Suprapubic skin (tissue), 4 donors: ENCODE measurements around the gene FUT7. TPM values are rescaled to one million over a fixed set of nuclear protein-coding genes. Genes with fewer than 3 reads are reported as not detected.

Experiments used
- DNase-seq, 2 donors: peaks; one replicate each; pipeline ENCODE4 v3.0.0-alpha.2; 2019; ENCODE audit warnings: low spot score in 2 of 2
- H3K27ac ChIP-seq: fragments of 200-600 bp; sonication (generic); one replicate; pipeline ENCODE4 v1.5.1; 2019
- H3K27me3 ChIP-seq: fragments of 200-600 bp; sonication (generic); one replicate; pipeline ENCODE4 v1.5.1; 2019
- H3K36me3 ChIP-seq: fragments of 200-600 bp; sonication (generic); one replicate; pipeline ENCODE4 v1.5.1; 2019
- H3K4me1 ChIP-seq: fragments of 200-600 bp; sonication (generic); one replicate; pipeline ENCODE4 v1.5.1; 2019
- H3K4me3 ChIP-seq: fragments of 200-600 bp; sonication (generic); one replicate; pipeline ENCODE4 v1.5.1; 2019; ENCODE audit warnings: mild to moderate bottlenecking
- H3K9me3 ChIP-seq: fragments of 200-600 bp; sonication (generic); one replicate; pipeline ENCODE4 v1.5.1; 2019
- EP300 ChIP-seq: sonication (generic); formaldehyde crosslinking; IDR thresholded peaks from one replicate; pipeline ENCODE4 v1.6.1; 2017; ENCODE audit warnings: antibody characterized with exemption
- POLR2A ChIP-seq, 2 donors: fragments of 450-650 bp; IDR thresholded peaks; one replicate each; pipeline ENCODE4 v1.6.1; 2017; ENCODE audit warnings: antibody characterized with exemption in 2 of 2, mild to moderate bottlenecking in 2 of 2, moderate library complexity in 2 of 2
- POLR2AphosphoS5 ChIP-seq, 3 donors: sonication (generic); formaldehyde crosslinking; IDR thresholded peaks; one replicate each; pipeline ENCODE4 v1.6.1; 2017; ENCODE audit warnings: antibody characterized with exemption in 3 of 3
- WGBS: methylation state at CpG from one replicate; pipeline ENCODE4 v1.1.5; 2018; 5-methylcytosine and 5-hydroxymethylcytosine counted together
- total RNA-seq, 4 donors: library from RNA; depleted of rRNA; stranded (reverse); fragments of >200 nt; gene quantifications; one replicate each; pipeline ENCODE4 v1.1.0, GENCODE V29; 2016
- TF ChIP-seq, protein P1 (sequence below), 2 donors: fragments of 200-600 bp in 1 of 2; fragments of 450-650 bp in 1 of 2; sonication (generic) in 1 of 2; IDR thresholded peaks; one replicate each; pipeline ENCODE4 v1.5.1; 2016 to 2019; ENCODE audit warnings: antibody characterized with exemption in 2 of 2, mild to moderate bottlenecking in 1 of 2, moderate library complexity in 1 of 2

The FUT7 gene
- total RNA-seq, 4 donors from 2014 or later, result 0.72 TPM; not detected in 3

DNA sequence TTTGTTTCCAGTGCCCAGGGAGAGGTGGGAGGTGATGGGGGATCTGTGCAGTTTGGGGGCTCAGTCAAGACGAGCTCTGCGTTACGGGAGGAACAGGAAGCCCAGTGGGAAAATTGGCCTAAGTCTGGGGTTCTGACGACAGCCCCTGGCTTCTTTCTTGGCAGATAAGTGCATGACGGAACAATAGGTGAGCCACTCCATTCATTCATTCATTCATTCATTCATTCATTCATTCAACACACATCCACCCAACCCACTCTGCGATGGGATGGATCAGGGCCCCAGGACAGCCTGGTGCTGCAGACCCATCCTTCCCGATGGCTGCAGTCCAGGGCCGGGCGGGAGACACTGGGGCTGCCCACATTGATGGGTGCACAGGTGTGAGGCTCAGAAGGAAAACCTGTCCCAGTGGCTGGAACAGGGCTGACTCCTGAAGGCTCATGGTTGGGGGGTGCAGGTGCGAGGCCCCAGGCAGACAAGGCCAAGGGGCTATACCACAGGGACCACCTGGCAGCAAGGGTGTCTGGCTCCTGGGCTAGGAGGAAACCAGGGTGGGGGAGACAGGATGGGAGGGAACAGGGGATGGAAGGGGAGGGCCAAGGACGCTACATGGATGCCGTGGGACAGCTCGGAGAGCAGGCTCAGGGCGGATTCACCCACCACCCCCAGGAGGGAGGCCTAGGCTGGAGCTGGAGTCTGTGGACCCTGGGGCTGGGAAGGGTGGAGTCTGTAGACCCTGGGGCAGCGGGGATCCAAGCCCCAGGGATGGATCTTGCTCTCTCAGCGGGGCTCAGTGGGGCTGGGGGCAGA is 51.0 kb downstream of the FUT7 start:
- WGBS, result 81% methylated on average over 11 of the region's 16 CpGs
- Histone ChIP-seq H3K27ac (no peak overlapping the region), H3K9me3 (no peaks in the 10 kb centered on the region), H3K4me3 (no peak overlapping the region), H3K4me1 (peaks cover 34% of the 10 kb centered on the region), H3K36me3 (no peaks in the 10 kb centered on the region), H3K27me3 (peaks cover 30% of the 10 kb centered on the region)
- TF ChIP-seq, protein P1, sequence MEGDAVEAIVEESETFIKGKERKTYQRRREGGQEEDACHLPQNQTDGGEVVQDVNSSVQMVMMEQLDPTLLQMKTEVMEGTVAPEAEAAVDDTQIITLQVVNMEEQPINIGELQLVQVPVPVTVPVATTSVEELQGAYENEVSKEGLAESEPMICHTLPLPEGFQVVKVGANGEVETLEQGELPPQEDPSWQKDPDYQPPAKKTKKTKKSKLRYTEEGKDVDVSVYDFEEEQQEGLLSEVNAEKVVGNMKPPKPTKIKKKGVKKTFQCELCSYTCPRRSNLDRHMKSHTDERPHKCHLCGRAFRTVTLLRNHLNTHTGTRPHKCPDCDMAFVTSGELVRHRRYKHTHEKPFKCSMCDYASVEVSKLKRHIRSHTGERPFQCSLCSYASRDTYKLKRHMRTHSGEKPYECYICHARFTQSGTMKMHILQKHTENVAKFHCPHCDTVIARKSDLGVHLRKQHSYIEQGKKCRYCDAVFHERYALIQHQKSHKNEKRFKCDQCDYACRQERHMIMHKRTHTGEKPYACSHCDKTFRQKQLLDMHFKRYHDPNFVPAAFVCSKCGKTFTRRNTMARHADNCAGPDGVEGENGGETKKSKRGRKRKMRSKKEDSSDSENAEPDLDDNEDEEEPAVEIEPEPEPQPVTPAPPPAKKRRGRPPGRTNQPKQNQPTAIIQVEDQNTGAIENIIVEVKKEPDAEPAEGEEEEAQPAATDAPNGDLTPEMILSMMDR (IDR thresholded peaks at IDR 0.05), result no peak
- TF ChIP-seq EP300 (no peak), POLR2A (IDR thresholded peaks at IDR 0.05) (no peak), POLR2AphosphoS5 (IDR thresholded peaks at IDR 0.05) (no peak)
- no peak for DNase-seq

Other genes starting within 250 kb of the FUT7 start
- 100 to 1,000 TPM in 2 of 4 donors, 10 to 100 TPM in 2; 71.1 to 148 (median 115) TPM for gene TMEM141, start 240.7 kb downstream of the FUT7 start, total RNA-seq
- 10 to 100 TPM in 1 of 4 donors, 1 to 10 TPM in 3; 1.1 to 10.3 (median 2.3) TPM for gene CCDC183, start 235.8 kb downstream of the FUT7 start, total RNA-seq
- gene RABL6, start 224.1 kb downstream of the FUT7 start, total RNA-seq, result 10 to 100 TPM; 54.2 to 70.7 (median 61.0) TPM
- 1 to 10 TPM; 1.6 to 3.1 (median 2.2) TPM for gene AJM1, start 189.6 kb downstream of the FUT7 start, total RNA-seq
- 10 to 100 TPM; 41.9 to 64.2 (median 46.6) TPM for gene PHPT1, start 182.7 kb downstream of the FUT7 start, total RNA-seq
- gene MAMDC4, start 179.7 kb downstream of the FUT7 start, total RNA-seq, result 1 to 10 TPM; 1.3 to 3.9 (median 1.8) TPM
- gene EDF1, start 165.8 kb downstream of the FUT7 start, total RNA-seq, result 100 to 1,000 TPM; 236 to 328 (median 311) TPM
- gene TRAF2, start 145.6 kb downstream of the FUT7 start, total RNA-seq, result 10 to 100 TPM in 2 of 4 donors, 1 to 10 TPM in 2; 8.6 to 16.1 (median 10.5) TPM
- gene FBXW5, start 87.3 kb downstream of the FUT7 start, total RNA-seq, result 100 to 1,000 TPM; 101 to 166 (median 142) TPM
- 1 to 10 TPM in 1 of 4 donors, not detected in 3; 2.7 TPM for gene C8G, start 86.8 kb downstream of the FUT7 start, total RNA-seq
- 1 to 10 TPM in 1 of 4 donors, not detected in 3; 3.7 TPM for gene LCN12, start 79.8 kb downstream of the FUT7 start, total RNA-seq
- 10 to 100 TPM in 3 of 4 donors, 1 to 10 TPM in 1; 4.3 to 31.7 (median 25.7) TPM for gene PTGDS, start 54.6 kb downstream of the FUT7 start, total RNA-seq
- under 1 TPM in 2 of 4 donors, not detected in 2; 0.18 to 0.40 TPM for gene LCNL1, start 49.1 kb downstream of the FUT7 start, total RNA-seq
- gene PAXX, start 39.7 kb downstream of the FUT7 start, total RNA-seq, result 10 to 100 TPM; 43.2 to 68.6 (median 61.5) TPM
- 100 to 1,000 TPM in 3 of 4 donors, 10 to 100 TPM in 1; 20.6 to 159 (median 130) TPM for gene CLIC3, start 35.5 kb downstream of the FUT7 start, total RNA-seq
- 10 to 100 TPM; 10.4 to 44.7 (median 33.4) TPM for gene ABCA2, start 3.9 kb downstream of the FUT7 start, total RNA-seq
- gene NPDC1, start 14.1 kb upstream of the FUT7 start, total RNA-seq, result 10 to 100 TPM; 22.2 to 64.0 (median 47.3) TPM
- 10 to 100 TPM; 13.3 to 20.8 (median 16.7) TPM for gene ENTPD2, start 22.0 kb upstream of the FUT7 start, total RNA-seq
- 10 to 100 TPM in 3 of 4 donors, 1 to 10 TPM in 1; 8.2 to 13.6 (median 13.3) TPM for gene SAPCD2, start 38.5 kb upstream of the FUT7 start, total RNA-seq
- 10 to 100 TPM in 1 of 4 donors, 1 to 10 TPM in 3; 5.0 to 10.1 (median 6.8) TPM for gene UAP1L1, start 45.4 kb upstream of the FUT7 start, total RNA-seq
- 10 to 100 TPM; 52.1 to 99.2 (median 63.1) TPM for gene MAN1B1, start 54.9 kb upstream of the FUT7 start, total RNA-seq
- 100 to 1,000 TPM in 2 of 4 donors, 10 to 100 TPM in 2; 71.4 to 139 (median 96.5) TPM for gene DPP7, start 82.6 kb upstream of the FUT7 start, total RNA-seq
- gene GRIN1, start 107.1 kb upstream of the FUT7 start, total RNA-seq, result under 1 TPM in 3 of 4 donors, not detected in 1; 0.16 to 0.25 (median 0.16) TPM
- gene LRRC26, start 138.0 kb upstream of the FUT7 start, total RNA-seq, result 10 to 100 TPM in 1 of 4 donors, 1 to 10 TPM in 3; 5.4 to 37.2 (median 7.9) TPM
- gene TMEM210, start 140.0 kb upstream of the FUT7 start, total RNA-seq, result not detected
- 10 to 100 TPM; 24.8 to 99.8 (median 54.9) TPM for gene ANAPC2, start 156.5 kb upstream of the FUT7 start, total RNA-seq
- gene SSNA1, start 156.6 kb upstream of the FUT7 start, total RNA-seq, result 10 to 100 TPM; 45.9 to 72.0 (median 71.1) TPM
- 10 to 100 TPM; 12.6 to 23.6 (median 18.7) TPM for gene TPRN, start 168.7 kb upstream of the FUT7 start, total RNA-seq
- gene TMEM203, start 173.6 kb upstream of the FUT7 start, total RNA-seq, result 10 to 100 TPM; 25.0 to 52.4 (median 40.8) TPM
- 10 to 100 TPM; 13.4 to 21.0 (median 20.6) TPM for gene NDOR1, start 173.6 kb upstream of the FUT7 start, total RNA-seq
- 1 to 10 TPM; 2.8 to 7.5 (median 5.2) TPM for gene RNF208, start 190.2 kb upstream of the FUT7 start, total RNA-seq
- 10 to 100 TPM; 22.8 to 65.7 (median 44.2) TPM for gene CYSRT1, start 193.1 kb upstream of the FUT7 start, total RNA-seq
- gene RNF224, start 195.4 kb upstream of the FUT7 start, total RNA-seq, result 1 to 10 TPM in 3 of 4 donors, under 1 TPM in 1; 0.34 to 2.0 (median 1.1) TPM
- under 1 TPM in 1 of 4 donors, not detected in 3; 0.34 TPM for gene SLC34A3, start 198.8 kb upstream of the FUT7 start, total RNA-seq
- gene TUBB4B, start 209.2 kb upstream of the FUT7 start, total RNA-seq, result 100 to 1,000 TPM; 225 to 708 (median 639) TPM
- 1 to 10 TPM in 1 of 4 donors, not detected in 3; 1.2 TPM for gene STPG3, start 219.2 kb upstream of the FUT7 start, total RNA-seq
- gene NELFB, start 223.2 kb upstream of the FUT7 start, total RNA-seq, result 10 to 100 TPM; 45.0 to 54.2 (median 50.9) TPM
- 1 to 10 TPM; 3.5 to 9.2 (median 4.4) TPM for gene TOR4A, start 245.6 kb upstream of the FUT7 start, total RNA-seq